GM12891 (cell line): ENCODE measurements around the gene ARHGEF7.

Experiments used
- POLR2A ChIP-seq: IDR thresholded peaks from 2 replicates; pipeline ENCODE4 v1.6.1; 2011; ENCODE audit warnings: low read depth, low read length, control low read depth
- POLR2AphosphoS5 ChIP-seq: IDR thresholded peaks from 2 replicates; pipeline ENCODE4 v1.6.1; 2011; ENCODE audit warnings: low read depth, low read length, control low read depth

DNA sequence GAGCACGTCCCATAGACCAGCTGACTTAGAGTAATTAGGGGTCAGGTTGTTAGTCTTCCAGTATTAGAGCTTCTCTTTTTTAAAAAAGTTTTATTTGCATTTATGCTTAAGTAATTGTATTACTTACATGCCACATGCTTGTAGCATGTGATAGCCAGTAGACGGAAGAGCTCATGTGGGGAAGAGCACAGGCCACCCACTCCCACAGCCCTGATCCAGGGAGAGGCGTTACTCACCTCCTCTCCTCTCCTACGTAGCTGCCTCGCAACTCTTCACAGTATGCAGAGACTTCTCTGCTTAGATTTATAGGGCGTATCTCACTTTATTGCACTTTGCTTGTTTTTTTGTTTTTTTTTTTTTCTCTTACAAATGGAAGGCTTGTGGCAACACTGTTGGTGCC is 110.1 kb downstream of the ARHGEF7 start:
- TF ChIP-seq POLR2A (no peak), POLR2AphosphoS5 (no peak)
